Measurements from ENCODE around the gene INTS2. TPM values are rescaled to one million over a fixed set of nuclear protein-coding genes. Genes with fewer than 3 reads are reported as not detected.
"Not testable (repeated sequence)": the region's sequence is repeated elsewhere in the genome, so short reads cannot be mapped to it uniquely, and the experiment has no call there.

The INTS2 gene
- total and polyA plus RNA-seq, 12 donors: 1.3 to 14.1 (median 8.7) TPM

- DNase-seq: no peak
- H3K4me3 ChIP-seq: no peak overlapping the region
- H3K27ac ChIP-seq: no peak overlapping the region
- no peaks in the 10 kb centered on the region for H3K27me3 ChIP-seq
- WGBS, 4 donors: 40 to 83% (median 67%) methylated on average over 2 of the region's 2 CpGs
- intact Hi-C loops (cut with DNase I): no loop called here
- peaks cover 0 to 64% of the 10 kb centered on the region in 2 donors for H3K36me3 ChIP-seq (replicated peaks in 1 of 2)
- no peaks in the 10 kb centered on the region for H3K4me1 ChIP-seq (replicated peaks in 1 of 2)
- TF ChIP-seq POLR2A (IDR thresholded peaks at IDR 0.05): no peak
- TF ChIP-seq, protein P1, sequence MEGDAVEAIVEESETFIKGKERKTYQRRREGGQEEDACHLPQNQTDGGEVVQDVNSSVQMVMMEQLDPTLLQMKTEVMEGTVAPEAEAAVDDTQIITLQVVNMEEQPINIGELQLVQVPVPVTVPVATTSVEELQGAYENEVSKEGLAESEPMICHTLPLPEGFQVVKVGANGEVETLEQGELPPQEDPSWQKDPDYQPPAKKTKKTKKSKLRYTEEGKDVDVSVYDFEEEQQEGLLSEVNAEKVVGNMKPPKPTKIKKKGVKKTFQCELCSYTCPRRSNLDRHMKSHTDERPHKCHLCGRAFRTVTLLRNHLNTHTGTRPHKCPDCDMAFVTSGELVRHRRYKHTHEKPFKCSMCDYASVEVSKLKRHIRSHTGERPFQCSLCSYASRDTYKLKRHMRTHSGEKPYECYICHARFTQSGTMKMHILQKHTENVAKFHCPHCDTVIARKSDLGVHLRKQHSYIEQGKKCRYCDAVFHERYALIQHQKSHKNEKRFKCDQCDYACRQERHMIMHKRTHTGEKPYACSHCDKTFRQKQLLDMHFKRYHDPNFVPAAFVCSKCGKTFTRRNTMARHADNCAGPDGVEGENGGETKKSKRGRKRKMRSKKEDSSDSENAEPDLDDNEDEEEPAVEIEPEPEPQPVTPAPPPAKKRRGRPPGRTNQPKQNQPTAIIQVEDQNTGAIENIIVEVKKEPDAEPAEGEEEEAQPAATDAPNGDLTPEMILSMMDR (IDR thresholded peaks at IDR 0.05): no peak
- no peaks in the 10 kb centered on the region for H3K9me3 ChIP-seq (replicated peaks in 1 of 3)
Measured at GRCh38 chr17:61895391-61895790, 32.4 kb downstream of the INTS2 start.

DNA sequence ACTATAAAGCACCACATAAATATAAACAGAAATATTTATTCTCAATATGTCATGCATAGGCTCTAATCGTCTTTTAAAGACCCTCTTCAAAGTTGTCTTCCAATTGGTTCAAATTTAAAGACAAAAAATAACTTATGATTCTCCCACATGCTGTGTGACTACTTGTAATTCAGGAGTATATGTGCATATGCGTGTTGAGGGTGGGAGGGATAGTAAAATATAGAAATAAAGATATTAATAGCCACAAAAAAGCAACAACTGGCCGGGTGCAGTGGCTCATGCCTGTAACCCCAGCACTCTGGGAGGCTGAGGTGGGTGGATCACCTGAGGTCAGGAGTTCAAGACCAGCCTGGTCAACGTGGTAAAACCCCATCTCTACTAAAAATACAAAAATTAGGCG is 33.5 kb downstream of the INTS2 start:
- H3K27ac ChIP-seq; H3K4me1 ChIP-seq (replicated peaks in 1 of 2); H3K9me3 ChIP-seq (replicated peaks in 1 of 3); H3K4me3 ChIP-seq; H3K27me3 ChIP-seq; intact Hi-C loops (cut with DNase I); DNase-seq: not testable (repeated sequence)
- peaks cover 0 to 68% of the 10 kb centered on the region in 2 donors for H3K36me3 ChIP-seq (replicated peaks in 1 of 2)
- WGBS, 4 donors: 85 to 89% (median 86%) methylated on average over 5 of the region's 5 CpGs

- H3K4me1 ChIP-seq (replicated peaks in 1 of 2); H3K27ac ChIP-seq; H3K9me3 ChIP-seq (replicated peaks in 1 of 3); H3K27me3 ChIP-seq; intact Hi-C loops (cut with DNase I); H3K4me3 ChIP-seq; DNase-seq: not testable (repeated sequence)
- WGBS, 4 donors: 89 to 97% (median 93%) methylated on average over 6 of the region's 6 CpGs
- H3K36me3 ChIP-seq (replicated peaks in 1 of 2): peaks cover 0 to 31% of the 10 kb centered on the region in 2 donors
Measured at GRCh38 chr17:61887733-61888132, 40.0 kb downstream of the INTS2 start.

- not testable (repeated sequence) for H3K4me3 ChIP-seq
Measured at GRCh38 chr17:61885865-61886264, 41.9 kb downstream of the INTS2 start.

GRCh38 chr17:61884864-61885263 is 42.9 kb downstream of the INTS2 start:
- TF ChIP-seq, protein P1 (IDR thresholded peaks at IDR 0.05): no peak
- no peak for TF ChIP-seq POLR2A (IDR thresholded peaks at IDR 0.05)
- no peaks in the 10 kb centered on the region for H3K9me3 ChIP-seq (replicated peaks in 1 of 3)
- no peaks in the 10 kb centered on the region for H3K4me1 ChIP-seq (replicated peaks in 1 of 2)
- H3K27ac ChIP-seq: no peak overlapping the region
- H3K36me3 ChIP-seq (replicated peaks in 1 of 2): peaks cover 0 to 28% of the 10 kb centered on the region in 2 donors
- no peak overlapping the region for H3K4me3 ChIP-seq
- 95 to 99% (median 96%) methylated on average over 3 of the region's 3 CpGs for WGBS, 4 donors
- intact Hi-C loops (cut with DNase I): no loop called here
- no peak for DNase-seq
- no peaks in the 10 kb centered on the region for H3K27me3 ChIP-seq

More at GRCh38 chr17:61885865-61886264, 41.9 kb downstream of the INTS2 start:
- intact Hi-C loops (cut with DNase I); H3K4me1 ChIP-seq (replicated peaks in 1 of 2); H3K27ac ChIP-seq; DNase-seq; H3K27me3 ChIP-seq; H3K9me3 ChIP-seq (replicated peaks in 1 of 3): not testable (repeated sequence)
- 93 to 99% (median 97%) methylated on average over 8 of the region's 8 CpGs for WGBS, 4 donors
- H3K36me3 ChIP-seq (replicated peaks in 1 of 2): peaks cover 0 to 28% of the 10 kb centered on the region in 2 donors

- no peak overlapping the region for H3K27ac ChIP-seq
- peaks cover 0 to 23% of the 10 kb centered on the region in 2 donors for H3K36me3 ChIP-seq (replicated peaks in 1 of 2)
- no peaks in the 10 kb centered on the region for H3K4me1 ChIP-seq (replicated peaks in 1 of 2)
- no peak for TF ChIP-seq POLR2A (IDR thresholded peaks at IDR 0.05)
- TF ChIP-seq, protein P1 (IDR thresholded peaks at IDR 0.05): no peak
- intact Hi-C loops (cut with DNase I): no loop called here
- no peak overlapping the region for H3K4me3 ChIP-seq
- 96 to 98% (median 97%) methylated on average over 4 of the region's 4 CpGs for WGBS, 4 donors
- no peak for DNase-seq
- no peaks in the 10 kb centered on the region for H3K27me3 ChIP-seq
- H3K9me3 ChIP-seq (replicated peaks in 1 of 3): no peaks in the 10 kb centered on the region
Measured at GRCh38 chr17:61880589-61881102, 47.1 kb downstream of the INTS2 start.

All from adrenal gland (tissue), 12 donors.